HUES64 (cell line): ENCODE measurements around the gene ADAMTS16.

ENCODE experiments used
- H3K27ac ChIP-seq: 2 replicates; pipeline ENCODE4 v1.7.0; 2013; ENCODE audit warnings: low read depth, low read length, inconsistent platforms
- H3K27me3 ChIP-seq: 2 replicates; pipeline ENCODE4 v1.6.1; 2013; ENCODE audit warnings: mild to moderate bottlenecking, low read length; ENCODE audit not compliant: insufficient read depth
- H3K36me3 ChIP-seq: 2 replicates; pipeline ENCODE4 v1.6.1; 2013; ENCODE audit warnings: mild to moderate bottlenecking, low read length; ENCODE audit not compliant: insufficient read depth
- H3K4me1 ChIP-seq: 2 replicates; pipeline ENCODE4 v1.6.1; 2013; ENCODE audit warnings: mild to moderate bottlenecking, low read length, moderate library complexity; ENCODE audit not compliant: insufficient read depth
- H3K4me3 ChIP-seq: 2 replicates; pipeline ENCODE4 v1.5.1; 2013; ENCODE audit warnings: mild to moderate bottlenecking, low read length, moderate library complexity
- H3K9ac ChIP-seq: 2 replicates; pipeline ENCODE4 v1.6.1; 2013; ENCODE audit warnings: mild to moderate bottlenecking, low read depth, low read length
- H3K9me3 ChIP-seq: 2 replicates; pipeline ENCODE4 v1.6.1; 2013; ENCODE audit warnings: low read depth, low read length; ENCODE audit not compliant: insufficient read depth
- WGBS: fragments of 150-250, 120-280 bp; methylation state at CpG from one replicate; pipeline ENCODE4 v1.1.7; 2013; ENCODE audit warnings: missing lambda C conversion rate; 5-methylcytosine and 5-hydroxymethylcytosine counted together

ADAMTS16 gene

GRCh38 chr5:5347442-5347841, 207.3 kb downstream of the ADAMTS16 start:
- Histone ChIP-seq H3K9me3 (no peaks in the 10 kb centered on the region), H3K36me3 (no peaks in the 10 kb centered on the region), H3K4me3 (no peak overlapping the region), H3K4me1 (peaks cover 9% of the 10 kb centered on the region), H3K27ac (no peak overlapping the region), H3K27me3 (no peaks in the 10 kb centered on the region), H3K9ac (no peak overlapping the region)
- WGBS: 96% methylated on average over 7 of the region's 7 CpGs

GRCh38 chr5:5348135-5348534, 208.0 kb downstream of the ADAMTS16 start:
- Histone ChIP-seq H3K36me3 (no peaks in the 10 kb centered on the region), H3K4me3 (no peak overlapping the region), H3K4me1 (peaks cover 9% of the 10 kb centered on the region), H3K27me3 (no peaks in the 10 kb centered on the region), H3K27ac (no peak overlapping the region), H3K9me3 (no peaks in the 10 kb centered on the region), H3K9ac (no peak overlapping the region)
- WGBS: 68% methylated on average over 10 of the region's 10 CpGs

- H3K9me3 ChIP-seq: no peaks in the 10 kb centered on the region
- H3K4me1 ChIP-seq: peaks cover 9% of the 10 kb centered on the region
- no peaks in the 10 kb centered on the region for H3K36me3 ChIP-seq
- no peak overlapping the region for H3K27ac ChIP-seq
- no peak overlapping the region for H3K4me3 ChIP-seq
- H3K9ac ChIP-seq: no peak overlapping the region
- no peaks in the 10 kb centered on the region for H3K27me3 ChIP-seq
These were observed 208.4 kb downstream of the ADAMTS16 start for GRCh38 chr5:5348576-5348975.

- H3K36me3 ChIP-seq: no peaks in the 10 kb centered on the region
- no peaks in the 10 kb centered on the region for H3K9me3 ChIP-seq
- WGBS: 63% methylated on average over 9 of the region's 9 CpGs
- H3K4me1 ChIP-seq: 0 out of 2 replicates have a peak, but pooled peaks cover 5% of the 10 kb centered on the region
- no peak overlapping the region for H3K4me3 ChIP-seq
- H3K27ac ChIP-seq: no peak overlapping the region
- no peaks in the 10 kb centered on the region for H3K27me3 ChIP-seq
- no peak overlapping the region for H3K9ac ChIP-seq
These were observed 210.0 kb downstream of the ADAMTS16 start for GRCh38 chr5:5350101-5350500.

- Histone ChIP-seq H3K27ac (no peak overlapping the region; the same call in 1 of the 2 replicates), H3K27me3 (no peaks in the 10 kb centered on the region), H3K36me3 (no peaks in the 10 kb centered on the region), H3K9ac (no peak overlapping the region; the same call in 1 of the 2 replicates), H3K4me1 (0 out of 2 replicates have a peak, but pooled peaks cover 5% of the 10 kb centered on the region), H3K9me3 (no peaks in the 10 kb centered on the region), H3K4me3 (no peak overlapping the region)
- WGBS: 83% methylated on average over 14 of the region's 14 CpGs
These were observed 211.3 kb downstream of the ADAMTS16 start for GRCh38 chr5:5351288-5351979.

GRCh38 chr5:5352675-5353074, 212.5 kb downstream of the ADAMTS16 start:
- Histone ChIP-seq H3K27me3 (no peaks in the 10 kb centered on the region), H3K27ac (no peak overlapping the region), H3K4me3 (no peak overlapping the region), H3K9me3 (no peaks in the 10 kb centered on the region), H3K9ac (no peak overlapping the region), H3K4me1 (0 out of 2 replicates have a peak, but pooled peaks cover 5% of the 10 kb centered on the region), H3K36me3 (no peaks in the 10 kb centered on the region)
- WGBS: 95% methylated on average over 18 of the region's 18 CpGs

- Histone ChIP-seq H3K4me1 (0 out of 2 replicates have a peak, but pooled peaks cover 5% of the 10 kb centered on the region), H3K27me3 (no peaks in the 10 kb centered on the region), H3K36me3 (no peaks in the 10 kb centered on the region), H3K4me3 (no peak overlapping the region), H3K27ac (no peak overlapping the region), H3K9me3 (no peaks in the 10 kb centered on the region), H3K9ac (no peak overlapping the region)
- 83% methylated on average over 10 of the region's 10 CpGs for WGBS
These were observed 213.6 kb downstream of the ADAMTS16 start for GRCh38 chr5:5353681-5354080.

- Histone ChIP-seq H3K9me3 (no peaks in the 10 kb centered on the region), H3K27me3 (no peaks in the 10 kb centered on the region), H3K4me3 (no peak overlapping the region), H3K9ac (no peak overlapping the region), H3K4me1 (peaks cover 14% of the 10 kb centered on the region; the same call in 1 of the 2 replicates), H3K36me3 (no peaks in the 10 kb centered on the region), H3K27ac (no peak overlapping the region)
These were observed 216.6 kb downstream of the ADAMTS16 start for GRCh38 chr5:5356765-5357164.

GRCh38 chr5:5359618-5360017, 219.5 kb downstream of the ADAMTS16 start:
- H3K4me1 ChIP-seq: peaks cover 17% of the 10 kb centered on the region
- no peak overlapping the region for H3K4me3 ChIP-seq
- H3K36me3 ChIP-seq: no peaks in the 10 kb centered on the region
- H3K9me3 ChIP-seq: no peaks in the 10 kb centered on the region
- no peaks in the 10 kb centered on the region for H3K27me3 ChIP-seq
- H3K9ac ChIP-seq: no peak overlapping the region
- no peak overlapping the region for H3K27ac ChIP-seq
- 93% methylated on average over 9 of the region's 9 CpGs for WGBS

- H3K36me3 ChIP-seq: no peaks in the 10 kb centered on the region
- H3K9ac ChIP-seq: no peak overlapping the region
- no peak overlapping the region for H3K4me3 ChIP-seq
- H3K27me3 ChIP-seq: no peaks in the 10 kb centered on the region
- 93% methylated on average over 8 of the region's 8 CpGs for WGBS
- peaks cover 17% of the 10 kb centered on the region for H3K4me1 ChIP-seq
- no peak overlapping the region for H3K27ac ChIP-seq
- H3K9me3 ChIP-seq: no peaks in the 10 kb centered on the region
These were observed 220.3 kb downstream of the ADAMTS16 start for GRCh38 chr5:5360363-5360940.

GRCh38 chr5:5360941-5361520, 220.9 kb downstream of the ADAMTS16 start:
- Histone ChIP-seq H3K9ac (no peak overlapping the region), H3K4me1 (peaks cover 17% of the 10 kb centered on the region), H3K9me3 (no peaks in the 10 kb centered on the region), H3K27ac (no peak overlapping the region), H3K4me3 (no peak overlapping the region), H3K27me3 (no peaks in the 10 kb centered on the region), H3K36me3 (no peaks in the 10 kb centered on the region)
- WGBS: 83% methylated on average over 10 of the region's 10 CpGs
